Measurements from ENCODE around the gene PPP5C. TPM values are rescaled to one million over a fixed set of nuclear protein-coding genes. Genes with fewer than 3 reads are reported as not detected.

PPP5C gene
- total and polyA plus RNA-seq, 2 of the 8 experiments (the other 6 are each of a cell fraction or from before 2014, with no cell fraction given), result 112 to 156 TPM

DNA sequence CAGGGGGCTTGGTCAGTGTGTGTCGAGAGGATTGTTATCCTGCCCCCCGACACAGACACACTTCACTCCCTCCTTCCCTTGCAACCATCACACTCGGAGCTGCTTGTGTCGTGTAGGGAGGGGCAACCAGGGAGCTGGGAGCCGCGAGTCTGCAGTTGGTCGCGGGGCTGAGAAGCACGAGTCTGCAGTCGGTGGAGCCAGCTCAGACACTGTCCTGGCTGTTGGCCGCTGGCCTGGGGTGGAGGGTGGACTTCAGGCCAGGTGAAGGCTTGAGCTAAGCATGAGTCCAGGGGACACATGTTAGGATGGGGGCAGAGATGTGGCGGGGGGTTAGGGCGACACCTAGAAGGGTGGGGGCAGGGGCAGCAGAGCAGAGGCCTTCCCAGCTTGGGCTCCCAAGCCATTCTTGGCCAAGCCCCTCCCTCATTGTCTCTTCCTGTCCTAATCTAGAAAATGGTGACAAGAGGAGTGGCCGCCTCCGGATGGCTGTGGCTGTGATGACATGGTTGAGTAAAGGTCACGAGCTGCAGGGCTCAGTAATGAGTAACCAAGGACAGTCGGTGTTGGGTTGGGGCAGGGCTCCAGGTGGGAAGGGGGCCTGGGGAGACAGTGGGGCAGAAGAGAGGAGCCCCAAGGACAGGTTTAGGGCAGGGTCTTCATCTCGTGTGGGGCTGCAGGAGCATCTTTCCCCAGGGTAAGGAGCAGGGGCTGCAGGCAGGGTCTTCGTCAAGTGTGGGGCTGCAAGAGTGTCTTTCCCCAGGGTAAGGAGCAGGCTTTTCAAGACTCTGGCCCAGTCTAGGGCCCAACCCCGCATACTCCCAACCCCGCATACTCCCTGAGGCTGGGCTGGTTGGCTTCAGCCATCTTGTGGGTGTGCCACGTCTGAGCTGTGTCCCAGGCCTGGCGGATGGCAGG is 8.6 kb downstream of the PPP5C start:
- Histone ChIP-seq H3K4ac (replicated peaks; ENCODE audit: insufficient read length, low read depth, low read length) (no peak overlapping the region), H4K91ac (replicated peaks; ENCODE audit: insufficient read length, low read length) (no peak overlapping the region), H3K36me3 (ENCODE audit: control insufficient read depth in 2 of 4, insufficient read depth in 4 of 4, low read length in 3 of 4) (peaks cover 22 to 38% (median 29%) of the 10 kb centered on the region in 4 experiments; a peak in 7 of 8 replicates), H3K27me3 (replicated peaks in 1 of 4; ENCODE audit: control insufficient read depth in 3 of 4, extremely low read depth in 1 of 4, insufficient read depth in 3 of 4, low read length in 3 of 4) (no peaks in the 10 kb centered on the region), H3K27ac (ENCODE audit: low read depth, low read length) (no peak overlapping the region), H2BK120ac (replicated peaks; ENCODE audit: low read depth, low read length) (no peak overlapping the region), H3K79me2 (ENCODE audit: control insufficient read depth in 1 of 2, insufficient read depth in 2 of 2, low read length in 2 of 2) (peaks cover 0 to 56% of the 10 kb centered on the region in 2 experiments; a peak in 3 of 4 replicates), H2BK20ac (ENCODE audit: low read length) (no peak overlapping the region), H3K23me2 (ENCODE audit: low read depth, low read length) (no peaks in the 10 kb centered on the region), H2BK5ac (ENCODE audit: low read depth, low read length) (no peak overlapping the region), H3K9me3 (ENCODE audit: insufficient read depth in 2 of 2, low read depth in 1 of 2, low read length in 1 of 2) (no peaks in the 10 kb centered on the region), H3K18ac (ENCODE audit: extremely low read depth, low read length) (no peak overlapping the region), H2BK15ac (ENCODE audit: low read length) (no peak overlapping the region), H3K14ac (ENCODE audit: insufficient read length) (no peak overlapping the region), H2AK5ac (ENCODE audit: low read depth, low read length) (no peak overlapping the region), H4K8ac (ENCODE audit: extremely low read depth, insufficient read depth, low read length) (no peak overlapping the region), H3K4me3 (ENCODE audit: extremely low read depth in 1 of 4, insufficient read depth in 2 of 4, low read depth in 3 of 4, low read length in 4 of 4) (no peak overlapping the region), H2AFZ (ENCODE audit: low read length) (no peak overlapping the region), H3K4me2 (ENCODE audit: insufficient read depth in 1 of 2, low read depth in 2 of 2, low read length in 2 of 2) (no peak overlapping the region), H4K5ac (ENCODE audit: insufficient read length, low read depth, low read length) (no peak overlapping the region), H3K79me1 (ENCODE audit: low read depth, low read length) (peaks cover 24% of the 10 kb centered on the region), H2BK12ac (ENCODE audit: low read depth, low read length) (no peak overlapping the region), H4K20me1 (replicated peaks in 1 of 2; ENCODE audit: control insufficient read depth in 1 of 2, insufficient read depth in 2 of 2, low read length in 2 of 2) (peaks cover 12 to 20% of the 10 kb centered on the region in 2 experiments), H3K9ac (replicated peaks in 1 of 4; ENCODE audit: extremely low read depth in 1 of 4, low read depth in 3 of 4, low read length in 3 of 4) (no peak overlapping the region), H3K56ac (replicated peaks; ENCODE audit: insufficient read length, low read depth, low read length) (no peak overlapping the region), H3K23ac (ENCODE audit: insufficient read length) (no peak overlapping the region), H3K4me1 (replicated peaks in 1 of 4; ENCODE audit: control insufficient read depth in 3 of 4, insufficient read depth in 4 of 4, low read length in 3 of 4) (peaks cover 0 to 6% (median 2%) of the 10 kb centered on the region in 4 experiments; a peak in 4 of 7 replicates)
- ChIA-PET POLR2A (ENCODE audit: partially characterized antibody) (interaction anchor here (0.5 to 2.1 kb wide), 6 partner anchors 13 to 191 kb away, joined by 3 to 7 read pairs (median 3); no protein-coding TSS in a partner anchor), CTCF (ENCODE audit: partially characterized antibody) (interaction anchor here (1.0 to 4.8 kb wide), 6 partner anchors 8 to 279 kb away, joined by 3 to 23 read pairs (median 8); partner anchors contain the start of gene PPP5C)
- TF ChIP-seq CREB1 (IDR thresholded peaks at IDR 0.05), result no peak
- no peak for TF ChIP-seq GTF2F1 (IDR thresholded peaks at IDR 0.05; ENCODE audit: borderline replicate concordance, low read depth, low read length)
- TF ChIP-seq RAD21 (IDR thresholded peaks at IDR 0.05 in 1 of 2, conservative IDR thresholded peaks at IDR 0.05 in 1 of 2; ENCODE audit: low read depth in 2 of 2, low read length in 2 of 2), result no peak
- no peak for TF ChIP-seq SP2 (IDR thresholded peaks at IDR 0.05; ENCODE audit: low read length)
- DNase-seq (ENCODE audit: low read depth in 1 of 2, low spot score in 2 of 2), result no peak
- 88% methylated on average over 21 of the region's 23 CpGs; no CpG with 5 or more reads in 1 of the 2 experiments for WGBS, 2 experiments (ENCODE audit: extremely low coverage in 1 of 2, insufficient coverage in 1 of 2, insufficient read length in 1 of 2, insufficient replicate concordance in 2 of 2, low coverage in 1 of 2, low lambda C conversion rate in 2 of 2, missing lambda C conversion rate in 1 of 2)
- FAIRE-seq, result no peak

Measured in H1 (cell line).